ENCODE results near the gene LRMDA. TPM values are rescaled to one million over a fixed set of nuclear protein-coding genes. Genes with fewer than 3 reads are reported as not detected.

LRMDA gene
- total and polyA plus RNA-seq, 2 of the 8 experiments (the other 6 are each of a cell fraction or from before 2014, with no cell fraction given) = 0.86 to 2.8 TPM

GRCh38 chr10:76201962-76202361 is 770.5 kb downstream of the LRMDA start:
- no peak overlapping the region for H2BK120ac ChIP-seq (replicated peaks; ENCODE audit: low read depth, low read length)
- no peak overlapping the region for H2BK20ac ChIP-seq (ENCODE audit: low read length)
- no peak overlapping the region for H3K27ac ChIP-seq (ENCODE audit: low read depth, low read length)
- TF ChIP-seq PHF8 (conservative IDR thresholded peaks at IDR 0.05; ENCODE audit: low read depth, low read length) (no peak), BCL11A (IDR thresholded peaks at IDR 0.05; ENCODE audit: low read depth in 2 of 2, low read length in 2 of 2) (no peak), MAFK (IDR thresholded peaks at IDR 0.05; ENCODE audit: low read depth, low read length) (no peak), ATF3 (IDR thresholded peaks at IDR 0.05; ENCODE audit: insufficient read depth, low read depth, low read length) (no peak), NRF1 (IDR thresholded peaks at IDR 0.05; ENCODE audit: low read depth, low read length) (no peak), BRCA1 (IDR thresholded peaks at IDR 0.05; ENCODE audit: low read depth, low read length) (no peak), ZNF274 (IDR thresholded peaks at IDR 0.05; ENCODE audit: borderline replicate concordance, extremely low read depth, low read length) (no peak), TAF7 (optimal IDR thresholded peaks at IDR 0.05; ENCODE audit: borderline replicate concordance, low read depth, low read length) (no peak), NANOG (IDR thresholded peaks at IDR 0.05; ENCODE audit: insufficient read depth, low read depth, low read length, poor library complexity, severe bottlenecking) (no peak)
- TF ChIP-seq, protein P1, sequence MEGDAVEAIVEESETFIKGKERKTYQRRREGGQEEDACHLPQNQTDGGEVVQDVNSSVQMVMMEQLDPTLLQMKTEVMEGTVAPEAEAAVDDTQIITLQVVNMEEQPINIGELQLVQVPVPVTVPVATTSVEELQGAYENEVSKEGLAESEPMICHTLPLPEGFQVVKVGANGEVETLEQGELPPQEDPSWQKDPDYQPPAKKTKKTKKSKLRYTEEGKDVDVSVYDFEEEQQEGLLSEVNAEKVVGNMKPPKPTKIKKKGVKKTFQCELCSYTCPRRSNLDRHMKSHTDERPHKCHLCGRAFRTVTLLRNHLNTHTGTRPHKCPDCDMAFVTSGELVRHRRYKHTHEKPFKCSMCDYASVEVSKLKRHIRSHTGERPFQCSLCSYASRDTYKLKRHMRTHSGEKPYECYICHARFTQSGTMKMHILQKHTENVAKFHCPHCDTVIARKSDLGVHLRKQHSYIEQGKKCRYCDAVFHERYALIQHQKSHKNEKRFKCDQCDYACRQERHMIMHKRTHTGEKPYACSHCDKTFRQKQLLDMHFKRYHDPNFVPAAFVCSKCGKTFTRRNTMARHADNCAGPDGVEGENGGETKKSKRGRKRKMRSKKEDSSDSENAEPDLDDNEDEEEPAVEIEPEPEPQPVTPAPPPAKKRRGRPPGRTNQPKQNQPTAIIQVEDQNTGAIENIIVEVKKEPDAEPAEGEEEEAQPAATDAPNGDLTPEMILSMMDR (IDR thresholded peaks at IDR 0.05; ENCODE audit: control extremely low read depth in 1 of 3, insufficient read depth in 1 of 3, low read depth in 1 of 3, low read length in 3 of 3) = no peak
- no peaks in the 10 kb centered on the region; the same call in 1 of the 2 replicates for H3K23me2 ChIP-seq (ENCODE audit: low read depth, low read length)
- H4K20me1 ChIP-seq (replicated peaks in 1 of 2; ENCODE audit: control insufficient read depth in 1 of 2, insufficient read depth in 2 of 2, low read length in 2 of 2) = no peaks in the 10 kb centered on the region
- FAIRE-seq (no peak), DNase-seq (ENCODE audit: low read depth in 1 of 2, low spot score in 2 of 2) (no peak)
- no peaks in the 10 kb centered on the region for H3K79me2 ChIP-seq (ENCODE audit: control insufficient read depth in 1 of 2, insufficient read depth in 2 of 2, low read length in 2 of 2)
- no peak overlapping the region for H2BK15ac ChIP-seq (ENCODE audit: low read length)
- no peak overlapping the region for H2AK5ac ChIP-seq (ENCODE audit: low read depth, low read length)
- H3K9me3 ChIP-seq (ENCODE audit: insufficient read depth in 2 of 2, low read depth in 1 of 2, low read length in 1 of 2) = no peaks in the 10 kb centered on the region
- H3K14ac ChIP-seq (ENCODE audit: insufficient read length) = no peak overlapping the region
- H3K23ac ChIP-seq (ENCODE audit: insufficient read length) = no peak overlapping the region
- no peak overlapping the region for H3K9ac ChIP-seq (replicated peaks in 1 of 4; ENCODE audit: extremely low read depth in 1 of 4, low read depth in 3 of 4, low read length in 3 of 4)
- POLR2A ChIA-PET (ENCODE audit: partially characterized antibody) = interaction anchor here (0.7 kb wide), 1 partner anchor 102 kb away, joined by 3 read pairs; no protein-coding TSS in a partner anchor
- H4K91ac ChIP-seq (replicated peaks; ENCODE audit: insufficient read length, low read length) = no peak overlapping the region
- H2BK12ac ChIP-seq (ENCODE audit: low read depth, low read length) = no peak overlapping the region
- H2BK5ac ChIP-seq (ENCODE audit: low read depth, low read length) = no peak overlapping the region
- no peak overlapping the region for H3K4ac ChIP-seq (replicated peaks; ENCODE audit: insufficient read length, low read depth, low read length)
- no peak overlapping the region for H4K8ac ChIP-seq (ENCODE audit: extremely low read depth, insufficient read depth, low read length)
- no peaks in the 10 kb centered on the region for H3K27me3 ChIP-seq (replicated peaks in 1 of 4; ENCODE audit: control insufficient read depth in 3 of 4, extremely low read depth in 1 of 4, insufficient read depth in 3 of 4, low read length in 3 of 4)
- no peaks in the 10 kb centered on the region for H3K36me3 ChIP-seq (ENCODE audit: control insufficient read depth in 2 of 4, insufficient read depth in 4 of 4, low read length in 3 of 4)
- no peak overlapping the region for H3K4me2 ChIP-seq (ENCODE audit: insufficient read depth in 1 of 2, low read depth in 2 of 2, low read length in 2 of 2)
- H3K18ac ChIP-seq (ENCODE audit: extremely low read depth, low read length) = no peak overlapping the region
- no peak overlapping the region for H2AFZ ChIP-seq (ENCODE audit: low read length)
- H3K56ac ChIP-seq (replicated peaks; ENCODE audit: insufficient read length, low read depth, low read length) = no peak overlapping the region
- peaks cover 0 to 4% (median 0%) of the 10 kb centered on the region in 4 experiments; a peak in 3 of 7 replicates for H3K4me1 ChIP-seq (replicated peaks in 1 of 4; ENCODE audit: control insufficient read depth in 3 of 4, insufficient read depth in 4 of 4, low read length in 3 of 4)
- H4K5ac ChIP-seq (ENCODE audit: insufficient read length, low read depth, low read length) = no peak overlapping the region
- CTCF ChIA-PET (ENCODE audit: partially characterized antibody) = interaction anchor here (1.0 kb wide), 1 partner anchor 293 kb away, joined by 3 read pairs; no protein-coding TSS in a partner anchor
- no peaks in the 10 kb centered on the region for H3K79me1 ChIP-seq (ENCODE audit: low read depth, low read length)
- WGBS, 2 experiments (ENCODE audit: extremely low coverage in 1 of 2, insufficient coverage in 1 of 2, insufficient read length in 1 of 2, insufficient replicate concordance in 2 of 2, low coverage in 1 of 2, low lambda C conversion rate in 2 of 2, missing lambda C conversion rate in 1 of 2) = 87% methylated on average over 4 of the region's 4 CpGs; no CpG with 5 or more reads in 1 of the 2 experiments
- H3K4me3 ChIP-seq (ENCODE audit: extremely low read depth in 1 of 4, insufficient read depth in 2 of 4, low read depth in 3 of 4, low read length in 4 of 4) = no peak overlapping the region
